GM12865 (cell line): ENCODE data around the gene CRELD1.

Source experiments
- DNase-seq: peaks from one replicate; pipeline ENCODE4 v3.0.0; 2010; ENCODE audit warnings: low read depth
- H3K4me3 ChIP-seq: 2 replicates; pipeline ENCODE4 v1.5.1; 2011; ENCODE audit warnings: mild to moderate bottlenecking, low read depth, low read length, control low read depth
- TF ChIP-seq, protein P1 (sequence below): IDR thresholded peaks from 2 replicates; pipeline ENCODE4 v1.5.1; 2011; ENCODE audit warnings: low read length, control low read depth, low read depth, inconsistent platforms; ENCODE audit not compliant: insufficient read depth; ENCODE audit errors: missing control alignments

The CRELD1 gene

DNA sequence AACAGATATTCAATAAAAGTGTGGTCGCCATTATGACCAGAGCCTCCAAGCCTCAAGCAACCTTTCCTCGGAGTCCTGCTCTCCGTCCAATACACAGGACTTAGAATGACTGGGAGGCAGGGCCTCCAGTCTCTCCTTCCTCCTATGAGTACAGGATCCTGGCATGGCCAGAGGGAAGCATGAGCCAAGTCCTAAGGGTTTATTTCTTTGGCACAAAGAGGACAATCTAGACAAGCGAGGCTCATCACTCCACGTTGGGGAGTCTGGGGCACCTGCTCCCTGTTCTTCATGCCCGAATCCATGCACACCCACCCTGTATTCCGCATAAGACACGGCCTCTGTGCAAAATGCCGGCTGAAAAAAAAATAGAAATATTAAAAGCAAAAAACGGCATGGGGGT lies 11.7 kb downstream of the CRELD1 start:
- TF ChIP-seq, protein P1, sequence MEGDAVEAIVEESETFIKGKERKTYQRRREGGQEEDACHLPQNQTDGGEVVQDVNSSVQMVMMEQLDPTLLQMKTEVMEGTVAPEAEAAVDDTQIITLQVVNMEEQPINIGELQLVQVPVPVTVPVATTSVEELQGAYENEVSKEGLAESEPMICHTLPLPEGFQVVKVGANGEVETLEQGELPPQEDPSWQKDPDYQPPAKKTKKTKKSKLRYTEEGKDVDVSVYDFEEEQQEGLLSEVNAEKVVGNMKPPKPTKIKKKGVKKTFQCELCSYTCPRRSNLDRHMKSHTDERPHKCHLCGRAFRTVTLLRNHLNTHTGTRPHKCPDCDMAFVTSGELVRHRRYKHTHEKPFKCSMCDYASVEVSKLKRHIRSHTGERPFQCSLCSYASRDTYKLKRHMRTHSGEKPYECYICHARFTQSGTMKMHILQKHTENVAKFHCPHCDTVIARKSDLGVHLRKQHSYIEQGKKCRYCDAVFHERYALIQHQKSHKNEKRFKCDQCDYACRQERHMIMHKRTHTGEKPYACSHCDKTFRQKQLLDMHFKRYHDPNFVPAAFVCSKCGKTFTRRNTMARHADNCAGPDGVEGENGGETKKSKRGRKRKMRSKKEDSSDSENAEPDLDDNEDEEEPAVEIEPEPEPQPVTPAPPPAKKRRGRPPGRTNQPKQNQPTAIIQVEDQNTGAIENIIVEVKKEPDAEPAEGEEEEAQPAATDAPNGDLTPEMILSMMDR = no peak
- H3K4me3 ChIP-seq = no peak overlapping the region
- no peak for DNase-seq

DNA sequence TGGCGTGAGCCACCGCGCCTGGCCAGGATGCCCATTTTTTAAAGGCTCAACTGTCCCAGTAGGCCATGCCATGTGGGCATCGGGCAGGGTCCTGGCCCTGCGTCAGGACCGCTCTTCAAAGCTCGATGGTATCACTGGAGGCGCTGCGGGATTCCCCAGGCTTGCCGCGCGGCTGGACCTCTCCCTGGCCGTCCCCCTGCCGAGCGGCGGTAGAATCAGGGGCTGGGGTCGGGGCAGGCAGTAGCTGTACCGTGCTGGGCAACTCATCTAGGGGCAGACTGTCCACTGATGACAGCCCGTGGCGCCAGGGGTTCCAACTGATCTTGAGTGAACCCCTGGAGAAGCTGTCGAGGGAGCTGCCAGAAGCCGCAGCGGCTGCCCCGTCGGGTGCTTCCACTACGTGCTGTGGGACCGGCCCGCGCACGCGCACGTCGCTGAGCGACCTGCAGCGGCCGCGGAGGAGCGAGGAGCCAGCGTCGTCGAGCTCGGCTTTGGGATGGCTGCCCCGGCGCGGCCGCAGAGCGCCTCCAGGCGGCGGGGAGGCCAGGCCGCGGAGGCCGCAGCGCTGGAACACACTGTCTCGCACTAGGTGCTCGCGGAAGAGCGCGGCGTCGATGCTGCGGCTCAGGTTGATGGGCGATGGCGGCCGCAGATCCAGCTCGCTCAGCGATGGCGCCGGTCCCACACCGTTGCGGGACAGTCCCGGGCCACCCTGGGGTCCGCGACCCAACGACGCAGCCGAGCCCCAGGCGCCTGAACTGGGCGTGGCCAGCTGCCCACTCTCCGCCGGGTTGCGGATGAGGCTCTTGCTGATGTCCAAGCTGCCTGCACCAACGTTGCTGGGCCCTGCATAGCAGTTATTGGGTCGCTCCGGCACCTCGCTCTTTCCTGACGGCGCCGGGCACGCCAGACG lies 12.7 kb downstream of the CRELD1 start:
- TF ChIP-seq, protein P1 = no peak
- DNase-seq = no peak
- no peak overlapping the region for H3K4me3 ChIP-seq

DNA sequence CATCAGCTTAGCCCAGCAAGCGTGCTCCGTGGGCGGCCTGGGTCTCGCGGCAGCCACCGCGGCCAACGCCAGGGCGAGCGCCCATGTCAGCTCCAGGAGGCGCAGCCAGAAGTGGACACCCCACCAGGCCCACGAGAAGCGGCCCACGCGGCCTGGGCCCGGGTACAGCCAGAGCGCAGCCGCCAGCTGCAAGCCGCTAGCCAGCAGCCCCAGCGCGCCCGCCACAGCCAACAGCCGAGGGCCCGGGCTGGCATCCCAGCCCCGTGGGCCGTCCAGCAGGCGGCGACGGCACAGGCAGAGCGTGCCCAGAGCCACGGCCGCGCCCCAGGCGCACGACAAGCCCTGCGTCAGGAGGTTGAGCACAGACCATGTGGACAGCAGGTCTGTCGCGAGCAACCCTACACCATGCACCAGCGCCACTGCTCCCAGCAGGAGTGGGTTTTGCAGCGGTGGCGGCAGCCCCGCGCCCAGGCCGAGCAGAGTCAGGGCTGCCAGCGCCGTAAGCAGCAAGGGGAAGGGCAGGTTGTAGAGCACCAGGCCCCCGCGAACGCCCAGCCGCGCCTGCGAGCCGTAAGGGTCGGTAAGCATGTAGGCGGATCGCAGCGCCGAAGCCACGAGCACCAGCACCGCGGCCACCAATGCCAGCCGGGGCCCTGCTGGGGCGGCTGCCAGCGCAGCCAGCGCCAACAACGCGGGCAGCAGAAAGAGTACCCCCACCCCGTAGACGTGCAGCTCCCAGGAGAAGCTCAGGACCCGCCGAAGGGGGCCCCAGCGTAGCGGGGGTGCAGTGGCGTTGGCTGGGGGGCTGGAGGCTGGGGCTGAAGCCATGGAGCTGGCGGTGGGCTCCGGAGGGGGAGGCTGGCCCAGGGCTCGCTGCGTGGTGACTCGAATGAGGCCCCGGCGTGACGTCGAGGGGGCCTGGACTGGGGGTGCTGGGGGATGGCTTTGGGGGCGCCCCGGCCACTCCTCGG lies 13.7 kb downstream of the CRELD1 start:
- TF ChIP-seq, protein P1 = no peak
- no peak overlapping the region for H3K4me3 ChIP-seq
- DNase-seq = no peak

- TF ChIP-seq, protein P1 = no peak
- DNase-seq = no peak
- no peak overlapping the region for H3K4me3 ChIP-seq
These were observed 15.0 kb downstream of the CRELD1 start for GRCh38 chr3:9948586-9948985.

GRCh38 chr3:9949115-9949514 lies 15.5 kb downstream of the CRELD1 start:
- no peak for DNase-seq
- no peak overlapping the region for H3K4me3 ChIP-seq
- TF ChIP-seq, protein P1 = no peak

DNA sequence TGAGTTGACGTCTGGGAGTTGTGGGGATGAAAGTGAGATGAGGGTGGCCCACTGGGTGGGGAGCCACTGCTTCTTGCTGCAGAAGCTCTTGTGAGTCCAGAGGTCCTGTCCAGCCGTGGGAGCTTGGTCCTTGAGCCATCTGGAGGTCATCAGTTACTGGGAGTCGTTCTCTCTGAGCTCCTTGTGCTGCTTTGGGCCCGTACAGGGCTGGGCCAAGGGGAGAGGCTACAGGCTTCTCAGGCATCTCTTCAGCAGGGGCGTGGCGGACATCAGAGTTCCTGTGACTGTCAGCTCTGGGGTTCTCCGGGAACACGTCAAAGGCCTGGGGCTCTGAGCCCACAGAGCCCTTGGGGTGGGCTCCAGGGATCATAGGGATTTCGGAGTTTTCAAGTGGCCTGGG lies 16.0 kb downstream of the CRELD1 start:
- no peak for DNase-seq
- no peak overlapping the region for H3K4me3 ChIP-seq
- TF ChIP-seq, protein P1 = no peak
